NCI-H82 treated with DMSO at 0.1 percent for 48 hours (cell line): Measurements from ENCODE around the gene ENDOG.
A peak's percentile ranks its signal among the peaks of the same experiment; 100 is the strongest.
"Not testable (repeated sequence)": the region's sequence is repeated elsewhere in the genome, so short reads cannot be mapped to it uniquely, and the experiment has no call there.

ENCODE experiments used
- DNase-seq: peaks from one replicate; lab custom pipeline; 2025; ENCODE audit not compliant: unreplicated experiment; lab: John Stamatoyannopoulos, UW

Gene ENDOG

DNA sequence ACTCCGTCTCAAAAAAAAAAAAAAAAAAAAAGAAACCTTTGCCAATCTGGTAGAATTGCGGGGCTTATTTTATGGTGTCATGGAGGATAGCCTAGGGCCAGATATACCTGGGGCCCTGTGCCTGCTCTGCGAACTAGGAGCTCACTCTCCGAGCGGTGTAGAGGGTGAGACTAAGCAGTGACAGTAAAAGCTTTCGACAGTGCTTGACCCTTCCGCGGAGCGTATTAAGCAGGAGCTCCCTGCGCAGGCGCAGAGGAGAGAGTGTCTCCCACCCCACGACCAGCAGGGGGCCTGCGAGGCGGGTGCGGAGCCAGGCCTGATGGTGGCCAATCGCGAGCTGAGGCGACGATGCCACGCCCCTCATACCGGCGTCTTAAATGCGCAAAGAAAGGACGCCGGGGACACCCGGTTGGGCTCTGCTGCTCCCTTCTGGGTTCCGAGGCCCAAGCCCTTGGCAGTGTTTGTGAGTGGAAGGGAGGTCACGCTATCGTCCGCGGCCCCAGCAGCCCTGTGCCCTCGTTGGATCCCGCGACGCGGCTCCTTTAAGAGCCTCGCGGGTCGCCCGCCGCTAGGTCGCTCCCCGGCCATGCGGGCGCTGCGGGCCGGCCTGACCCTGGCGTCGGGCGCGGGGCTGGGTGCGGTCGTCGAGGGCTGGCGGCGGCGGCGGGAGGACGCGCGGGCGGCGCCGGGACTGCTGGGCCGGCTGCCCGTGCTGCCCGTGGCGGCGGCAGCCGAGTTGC is at the start of gene ENDOG:
ENDOG (plus strand) TSS at position 402 of the 740 bp plus-strand sequence; CDS start at position 587, 185 bp downstream.
- DNase-seq = peak; percentile 86

DNA sequence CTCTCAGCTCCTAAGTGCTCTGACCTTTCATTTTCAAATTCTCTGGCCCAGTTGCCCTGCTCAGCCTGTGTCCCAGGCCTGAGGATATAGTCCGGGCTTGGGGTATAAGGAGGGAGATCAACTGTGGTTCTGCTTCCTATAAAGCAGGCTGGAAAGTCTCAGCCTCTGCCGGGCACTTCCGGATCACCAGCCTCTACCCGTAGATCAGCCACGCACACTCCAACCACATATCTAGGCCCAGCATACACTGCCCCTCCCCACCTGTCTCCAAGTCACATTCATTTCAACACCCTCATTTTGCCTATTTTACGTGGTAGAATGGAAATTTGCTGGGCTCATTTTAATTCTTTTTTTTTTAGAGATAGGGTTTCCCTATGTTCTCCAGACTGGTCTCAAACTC is 49.7 kb upstream of the ENDOG start:
- no peak for DNase-seq

DNA sequence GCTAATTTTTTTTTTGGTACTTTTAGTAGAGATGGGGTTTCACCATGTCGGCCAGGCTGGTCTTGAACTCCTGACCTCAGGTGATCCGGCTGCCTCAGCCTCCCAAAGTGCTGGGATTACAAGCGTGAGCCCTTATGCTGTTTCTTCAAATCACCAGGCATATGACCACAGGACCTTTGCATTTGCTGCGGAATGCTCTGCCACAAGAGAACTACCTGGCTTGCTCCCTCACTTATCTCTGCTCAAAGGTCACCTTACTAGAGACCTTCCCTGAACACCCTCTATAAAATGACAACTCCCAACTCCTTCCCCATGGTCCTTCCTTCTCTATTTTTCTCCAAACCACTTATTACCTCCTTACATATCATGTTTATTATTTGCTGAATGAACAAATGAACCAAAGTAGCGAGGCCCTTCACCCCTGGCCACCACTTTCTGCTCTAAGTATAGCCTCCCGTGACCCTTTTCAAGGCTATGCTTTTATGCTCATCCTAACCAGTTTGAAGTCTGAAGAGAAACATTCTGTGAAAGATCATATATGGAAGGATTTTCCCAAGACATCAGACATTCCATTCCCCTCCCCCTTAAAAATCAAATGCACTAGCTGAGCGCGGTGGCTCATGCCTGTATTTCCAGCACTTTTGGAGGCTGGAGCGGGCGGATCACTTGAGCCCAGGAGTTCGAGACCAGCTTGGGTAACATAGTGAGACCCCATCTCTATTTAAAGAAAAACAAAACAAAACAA is 47.8 kb upstream of the ENDOG start:
- no peak for DNase-seq

DNA sequence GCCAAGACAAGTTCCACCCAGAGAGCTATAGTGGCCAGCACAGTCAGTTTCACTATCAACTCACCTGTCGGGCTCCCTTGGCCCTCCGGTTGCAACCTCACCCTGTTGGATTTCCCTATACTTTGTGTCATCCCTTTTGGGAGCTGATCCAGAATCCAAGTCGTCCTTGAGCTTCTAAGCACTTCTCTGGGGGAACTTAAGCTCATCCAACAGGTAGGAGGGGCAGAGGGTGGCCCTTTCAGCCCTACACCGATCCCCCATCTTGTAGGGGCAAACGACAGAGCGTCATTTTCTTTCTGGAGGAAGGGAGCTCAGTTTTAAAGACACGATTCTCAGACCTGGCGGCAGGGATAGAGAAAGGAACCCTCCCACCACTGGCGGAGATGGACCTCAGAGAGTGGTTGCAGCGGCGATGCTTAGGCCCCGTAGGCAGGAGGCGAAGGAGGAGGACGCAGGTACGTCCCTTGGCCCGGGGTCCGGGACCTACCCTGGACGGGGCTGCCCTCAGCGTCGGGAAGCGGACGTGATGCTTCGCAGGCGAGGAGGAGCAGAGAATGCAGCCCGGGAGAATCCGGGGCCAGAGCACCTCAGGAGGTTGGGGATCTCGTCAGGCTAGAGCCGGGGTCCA is 47.1 kb upstream of the ENDOG start:
- DNase-seq = no peak

DNA sequence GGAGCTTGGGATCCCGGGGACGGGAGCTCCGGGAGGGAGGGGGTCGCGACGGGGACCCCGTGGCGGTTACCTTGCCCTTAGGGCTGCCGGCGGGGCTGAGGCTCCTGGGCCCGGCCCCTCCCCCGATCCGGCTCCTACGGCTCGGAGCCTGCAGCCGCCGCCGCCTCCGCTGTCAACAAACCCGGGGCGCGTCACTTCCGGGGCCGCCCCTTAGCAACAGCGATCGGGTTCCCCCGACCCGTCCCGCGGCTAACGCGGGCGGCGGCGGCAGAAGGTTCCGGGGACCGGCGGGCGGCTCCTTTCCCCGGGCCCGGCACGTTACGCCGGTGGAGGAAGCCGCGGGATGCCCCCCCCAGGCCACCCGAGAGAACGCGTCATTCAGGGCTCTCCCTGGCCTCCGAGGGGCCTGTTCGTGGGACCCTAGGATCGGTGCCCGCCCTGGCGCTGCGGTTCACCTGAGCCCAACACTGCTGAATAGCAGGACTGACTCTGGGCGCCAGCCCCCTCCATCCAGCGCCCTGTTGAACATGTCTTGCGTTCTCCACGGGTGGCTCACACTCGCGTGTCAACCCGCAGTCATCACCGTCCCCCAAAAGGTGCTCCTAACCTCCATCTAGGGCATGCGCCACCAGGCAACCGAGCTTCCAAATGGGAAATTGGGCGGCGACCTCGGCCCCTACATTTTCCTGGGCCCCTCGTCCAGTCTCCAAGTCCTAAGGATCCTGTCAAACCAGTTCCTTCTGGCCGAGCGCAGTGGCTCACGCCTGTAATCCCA is 46.4 kb upstream of the ENDOG start, which contains the start of gene ZER1:
ZER1 (minus strand) TSS at position 183 of the 775 bp plus-strand sequence. CDS start 16,362 bp downstream, outside the sequence.
- peak; percentile 71 for DNase-seq

DNA sequence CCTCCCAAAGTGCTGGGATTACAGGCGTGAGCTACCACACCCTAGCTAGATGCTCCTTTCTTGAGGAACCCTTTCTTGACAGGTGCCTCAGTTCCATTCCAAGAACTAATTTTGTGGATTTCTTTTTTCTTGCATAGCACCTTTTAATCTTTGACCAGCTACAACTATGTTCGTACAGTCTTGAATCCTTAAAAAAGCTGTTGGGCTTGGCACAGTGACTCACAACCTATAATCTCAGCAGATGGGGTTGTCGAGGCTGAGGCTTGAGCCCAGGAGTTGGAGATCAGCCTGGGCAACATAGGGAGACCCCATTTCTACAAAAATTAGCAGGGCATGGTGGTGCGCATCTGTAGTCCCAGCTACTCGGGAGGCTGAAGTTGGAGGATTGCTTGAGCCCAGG is 45.3 kb upstream of the ENDOG start:
- no peak for DNase-seq

DNA sequence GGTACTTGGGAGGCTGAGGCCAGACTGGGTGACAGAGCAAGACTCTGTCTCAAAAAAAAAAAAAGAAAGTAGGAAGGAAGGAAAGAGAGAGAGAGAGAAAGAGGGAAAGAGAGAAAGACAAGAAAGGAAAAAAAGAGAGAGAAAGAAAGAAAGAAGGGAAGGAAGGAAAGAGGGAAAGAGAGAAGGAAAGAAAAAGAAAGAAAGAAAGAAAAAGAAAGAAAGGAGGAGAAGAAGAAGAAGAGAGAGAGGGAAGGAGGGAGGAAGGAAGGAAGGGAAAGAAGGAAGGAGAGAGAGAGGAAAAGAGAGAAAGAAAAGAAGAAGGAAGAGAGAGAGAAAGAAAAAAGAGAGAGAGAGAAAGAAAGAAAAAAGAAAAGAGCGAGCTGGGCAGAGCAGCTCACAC is 43.5 kb upstream of the ENDOG start:
- DNase-seq = no peak

DNA sequence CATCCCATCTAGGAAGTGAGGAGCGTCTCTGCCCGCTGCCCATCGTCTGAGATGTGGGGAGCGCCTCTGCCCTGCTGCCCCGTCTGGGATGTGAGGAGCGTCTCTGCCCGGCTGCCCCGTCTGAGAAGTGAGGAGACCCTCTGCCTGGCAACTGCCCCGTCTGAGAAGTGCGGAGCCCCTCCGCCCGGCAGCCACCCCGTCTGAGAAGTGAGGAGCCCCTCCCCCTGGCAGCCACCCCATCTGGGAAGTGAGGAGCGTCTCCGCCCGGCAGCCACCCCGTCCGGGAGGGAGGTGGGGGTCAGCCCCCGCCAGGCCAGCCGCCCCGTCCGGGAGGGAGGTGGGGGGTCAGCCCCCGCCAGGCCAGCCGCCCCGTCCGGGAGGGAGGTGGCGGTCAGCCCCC is 38.2 kb upstream of the ENDOG start:
- not testable (repeated sequence) for DNase-seq

DNA sequence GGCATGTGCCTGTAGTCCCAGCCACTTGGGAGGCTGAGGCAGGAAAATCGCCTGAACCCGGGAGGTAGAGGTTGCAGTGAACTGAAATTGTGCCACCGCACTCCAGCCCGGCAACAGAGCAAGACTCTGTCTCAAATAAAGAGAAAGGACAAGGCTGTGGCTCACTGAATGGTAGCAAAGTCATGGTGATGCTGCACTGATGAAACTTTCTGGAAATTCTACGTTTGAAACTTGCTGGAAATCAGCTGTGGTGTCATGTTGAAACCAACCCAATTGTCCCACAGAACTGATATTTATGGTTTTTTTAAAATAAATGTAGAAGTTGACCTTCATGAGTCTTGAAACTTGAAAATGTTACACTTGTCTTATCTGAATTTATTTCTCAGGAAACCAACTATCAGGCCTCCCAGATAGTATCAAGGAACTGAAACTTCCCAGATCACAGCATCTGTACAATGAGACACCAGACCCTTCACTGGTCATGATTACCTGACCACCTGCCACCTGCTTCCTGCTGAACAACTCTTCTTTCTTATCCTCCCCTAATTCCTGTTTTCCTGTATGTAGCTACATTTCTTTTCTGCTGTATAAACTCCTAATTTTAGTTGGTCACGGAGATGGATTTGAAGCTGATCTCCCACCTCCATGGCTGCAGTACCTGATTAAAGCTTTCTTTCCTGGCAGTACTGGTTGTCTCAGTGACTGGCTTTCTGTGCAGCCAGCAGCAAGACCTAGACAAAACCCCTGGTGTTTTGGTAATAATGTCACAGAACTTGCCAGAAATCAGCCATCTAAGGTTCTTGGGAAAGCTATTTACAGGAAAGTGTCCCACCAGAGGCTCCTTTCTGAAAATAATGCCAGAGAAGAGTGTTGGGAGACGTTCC is 36.9 kb upstream of the ENDOG start:
- DNase-seq = no peak

DNA sequence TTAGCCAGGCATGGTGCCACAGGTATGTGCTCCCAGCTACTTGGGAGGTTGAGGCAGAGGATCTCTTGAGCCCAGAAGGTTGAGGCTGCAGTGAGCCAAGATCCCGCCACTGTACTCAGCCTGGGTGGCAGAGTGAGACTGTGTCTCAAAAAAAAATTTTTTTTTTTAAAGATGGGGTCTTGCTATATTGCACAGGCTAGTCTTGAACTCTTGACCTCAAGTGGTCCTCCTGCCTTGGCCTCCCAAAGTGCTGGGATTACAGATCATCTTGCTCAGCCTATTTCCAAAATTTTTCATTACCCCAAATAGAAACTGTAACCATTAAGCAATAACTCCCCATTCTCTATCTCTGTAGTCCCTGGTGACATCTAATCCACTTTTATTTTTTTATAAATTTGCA is 35.6 kb upstream of the ENDOG start:
- no peak for DNase-seq

DNA sequence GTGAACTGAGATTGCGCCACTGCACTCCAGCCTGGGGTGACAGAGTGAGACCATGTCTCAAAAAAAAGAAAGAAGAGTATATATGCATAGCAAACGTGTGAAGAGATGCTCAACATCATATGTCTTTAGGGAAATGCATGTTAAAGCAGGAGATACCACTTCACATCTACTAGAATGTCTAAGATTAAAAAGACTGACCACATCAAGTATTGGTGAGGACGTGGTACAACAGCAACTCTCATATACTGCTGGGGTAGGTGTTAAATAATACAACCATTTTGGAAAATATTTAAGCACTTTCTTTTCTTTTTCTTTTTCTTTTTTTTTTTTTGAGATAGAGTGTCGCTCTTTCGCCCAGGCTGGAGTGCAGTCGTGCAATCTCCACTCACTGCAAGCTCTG is 32.9 kb upstream of the ENDOG start:
- no peak for DNase-seq

DNA sequence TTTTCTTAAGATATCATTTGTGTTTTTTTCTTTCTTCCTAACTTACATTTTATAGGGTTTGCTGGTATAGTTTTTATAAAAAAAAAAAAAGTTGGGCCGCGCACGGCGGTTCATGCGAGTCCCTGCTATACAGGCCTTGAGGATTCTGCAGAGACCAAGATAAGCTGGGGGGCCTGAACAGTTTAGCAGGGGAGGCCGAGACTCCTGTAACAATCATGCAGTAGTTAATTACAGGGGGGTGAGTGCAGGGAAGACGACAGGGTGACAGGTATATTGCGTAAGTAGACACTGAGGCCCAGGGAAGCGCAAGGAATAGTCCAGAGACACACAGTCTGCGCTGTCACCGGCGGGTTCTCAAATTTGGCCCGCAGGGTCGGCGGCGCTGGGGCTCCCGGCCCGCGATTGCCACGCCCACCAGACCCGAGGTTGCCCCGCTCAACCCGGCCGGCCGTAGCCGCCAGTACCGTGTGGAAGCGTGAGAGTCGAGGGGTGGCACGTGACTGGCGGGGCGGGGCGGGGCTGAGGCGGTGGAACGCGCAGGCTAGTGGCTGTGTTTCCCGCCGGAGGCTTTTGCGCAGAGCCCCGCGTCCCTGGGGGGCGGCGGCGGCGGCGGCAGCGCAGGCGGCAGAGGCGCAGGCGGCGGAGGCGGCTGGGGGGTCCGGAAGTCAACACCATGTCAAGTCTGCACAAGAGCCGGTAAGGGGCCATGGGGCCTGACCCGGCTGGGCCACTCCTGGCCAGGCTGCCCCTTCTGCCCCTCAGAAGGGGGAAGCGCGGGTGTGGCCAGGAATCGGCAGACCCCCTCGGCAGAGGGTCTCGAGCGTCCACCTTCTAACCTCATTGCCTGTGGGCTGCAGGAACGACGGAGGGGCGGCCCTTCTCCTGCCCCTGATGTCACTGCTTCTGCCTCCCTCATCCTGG is 31.4 kb upstream of the ENDOG start, which contains the start of gene TBC1D13:
TBC1D13 (plus strand) TSS at position 573 of the 921 bp plus-strand sequence; CDS start at position 674, 101 bp downstream.
- DNase-seq = peak; percentile 78

DNA sequence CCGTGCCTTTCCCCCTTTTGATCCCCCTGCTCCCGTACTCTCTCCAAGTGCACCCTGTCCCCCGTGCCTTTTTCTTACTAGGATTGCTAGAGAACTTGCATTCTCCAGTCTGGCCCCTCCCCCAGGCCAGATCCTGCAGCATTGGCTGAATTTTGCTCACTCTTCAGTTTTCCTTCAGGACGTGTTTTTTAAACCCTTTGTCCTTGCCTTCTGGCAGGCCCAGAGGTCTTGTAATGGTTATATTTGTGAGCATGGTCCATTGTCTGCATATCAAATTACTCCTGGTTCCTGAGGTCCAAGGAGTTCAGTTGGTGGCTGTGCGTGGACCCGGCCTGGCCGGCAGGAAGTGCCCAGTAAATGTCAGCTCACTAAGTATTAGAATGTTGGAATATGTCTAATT is 30.6 kb upstream of the ENDOG start:
- no peak for DNase-seq

DNA sequence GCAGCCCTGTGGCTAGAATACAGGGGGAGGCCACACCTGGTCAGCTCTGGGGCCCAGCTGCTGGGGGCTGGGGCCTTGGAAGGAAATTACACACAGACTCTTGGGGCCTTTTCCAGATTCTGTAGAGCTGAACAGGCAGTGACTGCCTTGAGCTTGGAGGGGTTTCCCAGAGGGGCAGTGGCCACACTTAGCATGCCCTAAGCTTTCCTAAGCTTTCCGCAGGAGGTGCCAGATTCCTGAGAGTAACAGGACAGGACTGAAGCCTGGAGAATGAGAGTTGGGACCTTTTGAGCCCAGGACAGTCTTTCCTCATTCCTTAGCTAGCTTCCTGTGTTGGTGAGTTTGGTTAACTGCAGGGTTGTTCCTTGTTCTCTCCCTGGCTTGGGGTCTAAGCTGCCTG is 29.9 kb upstream of the ENDOG start:
- no peak for DNase-seq

DNA sequence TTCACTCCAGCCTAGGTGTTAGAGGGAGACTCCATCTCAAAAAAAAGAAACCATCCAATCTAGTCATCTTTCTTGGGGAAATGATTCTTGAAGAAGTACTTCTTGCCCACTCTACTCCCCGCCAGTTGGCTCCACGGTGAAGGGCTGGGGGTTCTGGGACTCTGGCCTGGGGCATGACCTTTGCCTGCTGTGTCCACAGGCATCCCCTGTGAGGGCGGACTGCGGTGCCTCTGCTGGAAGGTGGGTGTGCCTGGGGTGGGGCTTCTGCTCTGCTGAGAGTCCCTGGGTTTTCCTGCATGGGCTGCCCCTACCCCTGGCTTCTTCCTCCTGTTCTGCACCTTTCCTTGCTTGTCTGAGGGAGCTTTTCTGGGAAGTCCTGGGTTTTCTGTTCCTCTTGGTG is 27.8 kb upstream of the ENDOG start:
- no peak for DNase-seq

DNA sequence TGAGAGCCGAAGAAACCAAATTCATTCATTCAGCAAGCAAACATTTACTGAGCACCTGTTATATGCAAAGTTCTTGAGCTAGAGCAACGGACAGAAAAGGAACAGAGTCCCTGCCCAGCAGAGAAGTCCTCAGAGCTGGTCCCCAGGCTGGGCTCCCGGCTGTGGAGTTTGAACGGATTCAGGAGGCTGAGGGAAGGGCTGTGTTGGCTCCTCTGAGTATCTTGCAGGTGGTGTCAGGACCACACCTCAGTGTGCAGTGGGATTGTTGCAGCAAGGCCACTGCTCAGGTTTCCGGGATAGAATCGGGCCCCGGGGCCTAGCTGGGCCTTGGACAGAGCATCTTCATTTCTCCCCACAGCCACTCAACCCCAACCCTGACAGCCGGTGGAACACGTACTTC is 26.2 kb upstream of the ENDOG start:
- no peak for DNase-seq

DNA sequence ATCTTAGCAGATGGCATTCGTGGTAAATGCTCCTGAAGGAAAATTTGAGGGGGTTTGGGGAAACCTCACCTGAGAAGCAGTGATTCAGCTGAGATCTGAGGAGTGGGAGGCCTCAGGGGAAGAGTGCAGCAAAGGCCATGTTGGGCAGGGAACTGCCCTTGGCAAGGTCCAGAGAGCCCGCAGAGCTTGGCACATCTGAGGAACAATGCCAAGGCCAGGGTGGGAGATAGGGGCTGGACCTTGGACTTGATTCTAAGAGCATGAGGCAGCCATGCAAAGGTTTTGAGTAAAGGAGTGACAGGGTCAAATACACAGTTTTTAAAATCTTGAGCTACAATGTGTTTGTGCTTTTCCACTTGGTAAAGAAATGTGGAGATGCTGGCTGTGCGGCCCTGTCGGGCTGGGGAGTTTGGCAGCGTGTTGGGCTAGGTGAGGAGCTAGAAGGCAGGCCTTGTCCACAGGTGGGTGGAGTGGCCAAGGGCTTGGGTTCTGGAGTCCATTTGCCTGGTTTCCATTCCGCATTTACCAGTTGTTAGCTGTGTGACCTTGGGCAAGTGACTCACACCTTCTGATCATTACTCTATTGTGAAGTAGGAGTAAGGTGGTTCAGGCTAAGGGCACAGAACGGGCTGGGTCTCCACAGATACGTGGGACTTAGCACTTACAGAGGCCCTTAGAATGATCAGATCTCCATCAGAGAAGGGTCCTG is 25.2 kb upstream of the ENDOG start:
- no peak for DNase-seq

DNA sequence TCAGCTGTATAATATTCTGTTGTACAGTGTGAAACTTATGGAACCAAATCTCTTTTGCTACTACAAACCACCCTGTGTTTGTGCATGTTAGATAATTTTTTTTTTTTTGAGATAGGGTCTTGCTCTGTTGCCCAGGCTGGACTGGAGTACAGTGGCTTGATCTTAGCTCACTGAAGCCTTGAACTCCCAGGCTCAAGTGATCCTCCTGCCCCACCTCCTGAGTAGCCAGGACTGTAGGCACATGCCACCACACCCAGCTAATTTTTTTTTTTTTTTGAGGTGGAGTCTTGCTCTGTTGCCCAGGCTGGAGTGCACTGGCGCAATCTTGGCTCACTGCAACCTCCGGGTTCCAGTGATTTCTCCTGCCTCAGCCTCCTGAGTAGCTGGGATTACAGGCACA is 23.3 kb upstream of the ENDOG start:
- DNase-seq = not testable (repeated sequence)
